DND-41 (cell line): ENCODE data around the gene GNG4.

Experiments
- CTCF ChIP-seq: IDR thresholded peaks from 2 replicates; pipeline ENCODE4 v1.5.1; 2012; ENCODE audit warnings: borderline replicate concordance, low read length, moderate library complexity, mild to moderate bottlenecking; ENCODE audit not compliant: poor library complexity, severe bottlenecking; ENCODE audit errors: extremely low read depth
- EZH2 ChIP-seq: IDR thresholded peaks from 3 replicates; pipeline ENCODE4 v1.6.1; 2012; ENCODE audit warnings: borderline replicate concordance, low read depth, mild to moderate bottlenecking, moderate library complexity, low read length, inconsistent platforms; ENCODE audit not compliant: severe bottlenecking

DNA sequence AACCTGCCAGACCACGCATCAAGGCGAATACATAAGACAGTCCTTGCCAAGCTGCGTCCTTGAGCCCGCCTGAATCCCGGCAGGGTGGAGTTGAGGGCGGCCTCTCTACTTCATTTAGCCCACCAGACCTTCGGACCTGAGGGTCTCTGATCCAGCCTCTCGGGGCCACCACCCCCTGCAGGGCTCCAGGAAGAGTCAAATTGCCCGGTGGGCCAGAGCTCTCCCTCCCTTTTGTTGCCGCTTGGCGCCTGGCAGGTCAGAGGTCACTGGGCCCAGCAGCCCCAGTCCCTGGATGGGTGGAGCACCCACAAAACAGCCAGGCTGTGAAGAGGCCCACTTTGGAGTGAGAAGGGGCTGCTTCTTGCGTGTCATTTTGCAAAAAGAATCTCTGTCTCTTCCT lies 9.0 kb downstream of the GNG4 start:
- no peak for TF ChIP-seq CTCF
- no peak for TF ChIP-seq EZH2
